Activated naive CD8-positive, alpha-beta T cell treated with anti-CD3 and anti-CD28 coated beads, Interleukin-2, amount 10 ng/mL, durations not matched to agents 7 days and 5 days (primary cell): ENCODE results near the gene NELFA. TPM values are rescaled to one million over a fixed set of nuclear protein-coding genes. Genes with fewer than 3 reads are reported as not detected.

Experiments
- ATAC-seq: fragments of 150-1000 bp; cut with Tn5 transposase; one replicate; pipeline ENCODE4 v1.10.0; 2021; ENCODE audit warnings: low read depth, moderate library complexity
- POLR2A ChIA-PET: fragments of 350-600 bp; sonication (Branson Sonifier 250); formaldehyde crosslinking; loops from one replicate; lab custom pipeline; 2021; ENCODE audit warnings: antibody characterized with exemption; lab: Charles Lee
- DNase-seq: peaks from one replicate; pipeline ENCODE4 v3.0.0; 2021
- H3K27ac Mint-ChIP-seq: one replicate; pipeline ENCODE4 v1.8.0; 2022; ENCODE audit warnings: mild to moderate bottlenecking, mixed read lengths
- H3K27me3 Mint-ChIP-seq: one replicate; pipeline ENCODE4 v1.8.0; 2022; ENCODE audit warnings: mild to moderate bottlenecking, moderate library complexity, mixed read lengths
- H3K36me3 Mint-ChIP-seq: one replicate; pipeline ENCODE4 v1.8.0; 2021; ENCODE audit warnings: mild to moderate bottlenecking, mixed read lengths
- H3K4me1 Mint-ChIP-seq: one replicate; pipeline ENCODE4 v1.8.0; 2021; ENCODE audit warnings: mixed read lengths
- H3K4me3 Mint-ChIP-seq: one replicate; pipeline ENCODE4 v1.8.0; 2022; ENCODE audit warnings: mild to moderate bottlenecking, moderate library complexity, mixed read lengths
- H3K9me3 Mint-ChIP-seq: one replicate; pipeline ENCODE4 v1.8.0; 2021; ENCODE audit warnings: mixed read lengths
- microRNA-seq: library from miRNA; unstranded; fragments of <30 nt; microRNA quantifications from one replicate; pipeline ENCODE4 v1.2.0, GENCODE V29; 2022
- total RNA-seq, 2 experiments: library from RNA; stranded (reverse); gene quantifications; one replicate each; pipeline ENCODE4 v1.2.3, GENCODE V29; 2021

Gene NELFA
- total RNA-seq, 2 experiments from 2014 or later = 41.9 to 43.9 TPM

DNA sequence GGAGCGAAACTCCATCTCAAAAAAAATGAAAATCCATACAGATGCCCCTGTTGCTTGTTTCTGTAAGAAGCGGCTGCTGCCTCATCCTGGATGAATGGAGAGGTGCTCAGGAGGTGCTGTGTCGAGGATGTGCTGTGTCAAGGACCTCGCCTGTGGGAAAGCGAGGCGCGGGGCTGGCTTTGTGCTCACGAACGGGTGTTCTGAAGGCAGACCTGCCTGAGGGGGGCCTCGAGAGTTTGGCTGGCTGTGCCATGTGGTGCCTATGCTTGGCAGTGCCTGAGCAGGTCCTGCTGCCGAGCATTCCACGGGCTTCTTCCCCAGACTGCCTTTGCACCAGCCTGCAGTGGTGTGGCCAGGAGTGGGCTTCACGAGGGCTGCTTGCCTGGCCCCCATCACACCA lies 76.0 kb downstream of the NELFA start:
- Mint-ChIP-seq H3K27ac (no peak overlapping the region), H3K36me3 (peaks cover 21% of the 10 kb centered on the region)
- POLR2A ChIA-PET = no interaction called here

More for the DNA sequence above, 76.0 kb downstream of the NELFA start:
- Mint-ChIP-seq H3K27me3 (no peaks in the 10 kb centered on the region), H3K4me3 (no peak overlapping the region), H3K4me1 (peaks cover 1% of the 10 kb centered on the region), H3K9me3 (no peaks in the 10 kb centered on the region)
- DNase-seq (no peak), ATAC-seq (no peak)

Small RNA genes within 50 kb of the gene (microRNA-seq; reads per million reads assigned to microRNA genes)
- gene MIR943 = not detected

Other genes with a start within 250 kb of the NELFA start
- under 1 TPM in 1 of 2 experiments, not detected in 1; 0.14 TPM for gene FGFR3, start 215.7 kb downstream of the NELFA start, total RNA-seq
- 10 to 100 TPM; 44.0 to 45.8 TPM for gene LETM1, start 152.8 kb downstream of the NELFA start, total RNA-seq
- gene NSD2, start 137.6 kb downstream of the NELFA start, total RNA-seq = 100 to 1,000 TPM; 218 to 231 TPM
- gene NAT8L, start 50.4 kb upstream of the NELFA start, total RNA-seq = under 1 TPM in 1 of 2 experiments, not detected in 1; 0.14 TPM
- gene HAUS3, start 233.1 kb upstream of the NELFA start, total RNA-seq = 10 to 100 TPM; 28.5 to 28.7 TPM
- gene POLN, start 233.1 kb upstream of the NELFA start, total RNA-seq = 1 to 10 TPM; 2.4 to 3.2 TPM